Left colon (tissue), 2 donors: ENCODE data around the gene KCNS1. TPM values are rescaled to one million over a fixed set of nuclear protein-coding genes. Genes with fewer than 3 reads are reported as not detected.

Source experiments
- ATAC-seq: fragments of 200-7000 bp; cut with Tn5 transposase; one replicate; pipeline ENCODE4 v1.9.1; 2020; ENCODE audit warnings: mild to moderate bottlenecking, moderate library complexity
- DNase-seq, 2 donors: peaks; one replicate each; pipeline ENCODE4 v3.0.0-alpha.2; 2020
- intact Hi-C, 2 donors: fragments of 100-400 bp; cut with DNase I in 1 of 2; cut with micrococcal nuclease in 1 of 2; formaldehyde crosslinking; loops; one replicate each; pipeline versions ENCODE4 v1.11.2 to v1.14.0; 2022; cut with DNase I, micrococcal nuclease
- total RNA-seq, 2 donors: library from RNA; stranded (reverse); fragmentation: NEBNext Ultra II Directional; extraction: Animal tissue kit (Norgen Biotek cat#: 25700); gene quantifications; one replicate each; pipeline ENCODE4 v1.2.1, GENCODE V29; 2021
- donor health status: DM: no; HTN: no; CAD: no.
- donor health status: DM: yes; HTN: yes; CAD: no.

The KCNS1 gene
- total RNA-seq, 2 donors from 2014 or later, result 0.27 TPM; not detected in 1

DNA sequence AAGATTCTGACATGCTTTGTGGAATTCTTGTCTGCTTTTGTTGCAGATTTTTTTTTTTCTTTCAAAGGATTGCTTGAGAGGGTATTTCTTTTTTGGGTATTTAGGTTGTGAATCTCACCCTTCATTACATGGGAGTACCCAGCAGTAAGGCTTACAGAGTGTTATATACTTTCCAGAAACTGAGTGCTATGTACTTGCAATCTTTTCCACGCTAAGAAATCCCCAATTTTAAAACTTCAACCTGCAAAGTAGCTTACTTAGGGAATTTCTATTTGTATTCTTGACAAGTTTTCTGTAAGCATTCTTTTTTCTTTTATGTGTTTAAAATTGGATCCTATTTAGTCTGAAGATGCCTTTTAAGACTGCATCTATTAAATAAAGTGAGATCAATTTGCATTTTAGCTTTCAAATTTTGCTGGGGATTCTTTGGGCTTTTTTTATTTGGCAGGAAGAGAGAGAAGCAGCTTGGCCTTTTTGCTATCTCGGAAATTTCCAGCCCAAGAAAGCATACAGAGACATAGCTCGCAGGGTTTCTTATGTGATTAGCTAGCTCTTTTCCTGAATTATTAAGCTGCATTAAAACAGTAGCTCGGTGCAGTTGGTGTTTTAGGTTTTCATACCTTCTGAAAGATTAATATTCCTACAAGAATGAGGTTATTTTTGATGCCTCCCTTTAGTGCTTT is 42.6 kb downstream of the KCNS1 start:
- no peak for DNase-seq
- intact Hi-C loops, result no loop called here
- no peak for ATAC-seq

DNA sequence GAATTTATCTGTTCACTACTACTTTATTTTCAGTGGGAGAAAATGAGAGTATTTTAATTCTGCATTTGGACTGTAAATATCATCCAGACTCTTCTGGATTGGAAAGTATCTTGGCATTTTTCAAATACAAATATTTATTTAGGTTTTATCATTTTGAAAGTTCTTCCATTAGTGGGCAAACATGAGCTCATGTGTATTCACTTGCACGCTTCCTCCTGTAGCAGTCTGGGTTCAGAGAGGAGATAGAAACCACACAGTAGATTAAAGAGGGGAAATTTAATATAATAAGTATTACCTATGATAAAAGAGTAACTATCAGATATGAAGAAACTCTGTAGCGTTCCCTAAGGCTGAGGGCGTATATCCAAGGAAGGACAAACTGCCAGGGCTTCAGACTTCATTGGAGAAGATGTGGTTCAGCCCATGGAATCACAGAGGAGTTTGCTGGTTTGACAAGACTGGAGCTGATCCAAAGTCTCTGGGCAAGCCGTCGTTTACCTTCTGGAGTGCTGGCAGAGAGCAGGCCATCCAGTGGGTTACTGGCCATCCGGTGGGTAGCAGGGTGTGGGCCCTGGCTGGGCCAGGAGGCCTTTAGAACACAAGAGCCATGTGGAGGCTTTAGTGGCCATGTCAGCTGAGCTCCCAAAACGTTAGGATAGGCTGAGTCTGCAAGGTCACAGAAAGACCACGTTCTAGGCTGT is 44.3 kb downstream of the KCNS1 start:
- no peak for DNase-seq
- no peak for ATAC-seq
- intact Hi-C loops, result no loop called here

DNA sequence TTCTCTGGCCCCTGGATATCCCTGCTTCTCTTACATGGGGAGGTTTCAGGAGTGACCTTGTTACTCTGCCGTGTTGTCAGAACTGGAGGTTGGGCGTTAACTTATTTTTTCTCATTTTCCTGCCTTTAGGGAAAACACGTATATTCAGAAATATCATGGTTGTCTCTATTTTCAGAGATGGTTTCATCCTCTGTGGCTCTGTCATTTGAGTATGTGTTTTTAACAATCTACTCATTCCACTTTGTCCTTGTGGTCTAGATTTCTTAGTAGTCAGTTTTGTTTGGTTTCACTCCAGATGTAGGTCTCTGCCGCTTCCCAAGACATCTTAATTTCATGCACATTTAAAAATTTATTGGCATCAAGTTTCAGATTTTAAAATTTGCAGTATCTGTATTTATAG is 45.9 kb downstream of the KCNS1 start:
- ATAC-seq (no peak), DNase-seq (no peak)
- intact Hi-C loops, result no loop called here

DNA sequence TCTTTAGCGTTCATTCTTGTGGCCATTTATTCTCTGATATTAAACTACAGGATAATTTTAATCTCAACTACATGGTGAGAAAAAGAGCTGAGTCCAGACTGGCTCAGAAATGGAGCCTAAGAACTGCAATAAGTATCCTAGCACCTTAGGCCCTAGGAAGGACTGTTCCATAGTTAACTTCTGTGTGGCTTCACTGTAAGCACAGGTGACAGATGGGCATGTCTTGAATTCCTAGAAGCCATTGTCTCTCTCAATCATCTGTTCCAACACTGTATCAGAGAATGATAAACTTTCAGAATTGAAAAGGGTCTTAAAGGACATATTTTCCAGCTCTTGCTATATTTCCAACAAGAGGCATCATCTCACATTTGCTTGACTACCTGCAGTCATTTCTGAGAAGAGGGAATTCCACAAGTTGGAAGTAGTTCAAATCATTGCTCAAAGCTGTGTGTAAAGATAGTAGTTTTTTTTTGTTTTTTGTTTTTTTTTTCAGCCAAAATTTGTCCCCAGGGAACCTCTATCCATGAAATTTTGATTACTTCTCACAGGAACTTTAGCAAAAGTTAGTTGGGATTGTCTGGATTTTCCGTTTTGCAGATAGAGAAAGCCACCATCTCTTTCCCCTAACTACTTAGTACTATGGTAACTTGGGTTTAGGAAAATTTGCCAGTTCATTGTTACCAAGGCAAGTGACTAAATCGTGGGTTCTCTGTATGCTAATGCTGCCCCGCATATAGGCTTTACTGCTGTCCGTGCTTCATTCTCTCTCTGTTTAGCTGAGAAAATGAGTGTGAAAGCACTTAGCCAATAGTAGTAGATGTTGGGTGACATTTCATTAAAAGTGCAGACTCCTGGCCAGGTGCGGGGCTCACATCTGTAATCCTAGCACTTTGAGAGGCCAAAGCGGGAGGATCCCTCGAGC is 47.2 kb downstream of the KCNS1 start:
- intact Hi-C loops, result no loop called here
- DNase-seq (no peak), ATAC-seq (no peak)

DNA sequence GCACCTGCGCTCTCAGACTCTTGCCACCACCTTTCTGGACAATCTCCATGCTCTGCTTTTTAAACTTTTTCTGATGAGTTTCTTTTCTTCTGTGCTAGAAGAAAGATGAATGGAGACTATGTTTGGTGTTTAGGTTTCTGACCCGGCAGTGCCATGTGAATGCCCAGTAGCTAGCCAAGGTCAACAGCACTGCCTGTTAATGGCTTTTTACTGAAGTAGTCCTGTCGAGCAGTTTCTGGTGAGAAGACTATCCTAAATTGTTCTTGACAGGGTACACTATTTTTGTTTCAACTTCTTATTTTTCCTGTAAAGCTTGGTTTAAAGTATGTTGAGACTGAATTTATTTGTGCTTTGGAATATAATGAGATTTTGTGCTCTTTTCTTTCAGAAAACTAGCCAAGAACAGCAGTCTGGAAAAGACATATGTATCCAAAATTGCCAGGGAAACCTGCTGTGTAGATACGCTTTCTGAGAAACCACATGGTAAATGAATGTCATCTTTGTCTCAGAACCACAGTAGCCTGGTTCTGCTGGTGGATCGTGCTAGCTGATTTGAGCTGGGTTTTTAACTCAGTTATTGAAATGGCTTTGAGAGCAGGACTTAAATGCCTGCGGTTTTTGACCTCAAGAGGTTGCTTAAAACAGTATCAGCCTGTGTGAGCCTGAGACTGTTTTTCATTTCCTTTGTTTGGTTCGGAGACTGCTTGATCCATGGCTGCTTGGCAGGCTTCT is 48.1 kb downstream of the KCNS1 start:
- intact Hi-C loops, result no loop called here
- peak; percentile 14 for ATAC-seq
- DNase-seq, result no peak

DNA sequence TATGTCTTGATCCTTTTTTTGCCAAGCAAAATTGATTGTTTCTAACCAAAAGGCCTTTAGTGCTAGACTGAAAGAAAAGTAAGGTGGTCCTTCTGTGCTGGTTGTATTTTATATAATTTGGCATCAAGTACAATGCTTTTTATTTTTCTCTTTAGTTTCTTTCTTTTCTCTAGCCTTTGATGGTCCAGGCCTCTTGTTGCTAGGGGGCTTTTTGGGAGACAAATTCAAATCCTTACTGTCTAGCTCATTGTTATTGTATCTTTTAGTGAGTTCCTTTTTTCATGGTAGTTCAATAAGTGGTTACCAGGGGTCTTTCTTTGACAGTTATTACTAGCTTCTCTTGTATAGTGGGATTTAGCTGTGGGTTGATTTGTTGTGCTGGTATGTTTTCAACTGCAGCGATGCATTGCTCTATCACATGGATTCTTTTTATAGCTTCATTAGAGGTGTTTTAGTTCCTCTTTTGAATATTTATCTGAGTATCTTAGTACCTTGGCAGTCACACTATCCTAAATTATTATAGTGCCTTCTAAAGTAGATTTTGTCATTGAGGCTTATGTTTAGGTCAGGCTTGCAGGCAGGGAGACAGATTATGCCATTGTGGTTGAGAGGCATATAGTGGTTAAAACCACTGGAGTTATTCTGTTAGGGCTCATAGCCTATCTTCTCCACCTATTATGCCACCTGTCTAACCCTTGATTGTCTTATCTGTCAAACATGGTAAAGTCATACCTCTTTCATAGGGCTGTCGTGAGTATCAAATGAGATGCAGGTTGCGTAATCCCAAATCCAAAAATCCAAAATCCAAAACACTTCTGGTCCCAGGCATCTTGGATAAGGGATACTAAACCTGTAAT is 49.5 kb downstream of the KCNS1 start:
- intact Hi-C loops, result no loop called here
- ATAC-seq (no peak), DNase-seq (no peak)

DNA sequence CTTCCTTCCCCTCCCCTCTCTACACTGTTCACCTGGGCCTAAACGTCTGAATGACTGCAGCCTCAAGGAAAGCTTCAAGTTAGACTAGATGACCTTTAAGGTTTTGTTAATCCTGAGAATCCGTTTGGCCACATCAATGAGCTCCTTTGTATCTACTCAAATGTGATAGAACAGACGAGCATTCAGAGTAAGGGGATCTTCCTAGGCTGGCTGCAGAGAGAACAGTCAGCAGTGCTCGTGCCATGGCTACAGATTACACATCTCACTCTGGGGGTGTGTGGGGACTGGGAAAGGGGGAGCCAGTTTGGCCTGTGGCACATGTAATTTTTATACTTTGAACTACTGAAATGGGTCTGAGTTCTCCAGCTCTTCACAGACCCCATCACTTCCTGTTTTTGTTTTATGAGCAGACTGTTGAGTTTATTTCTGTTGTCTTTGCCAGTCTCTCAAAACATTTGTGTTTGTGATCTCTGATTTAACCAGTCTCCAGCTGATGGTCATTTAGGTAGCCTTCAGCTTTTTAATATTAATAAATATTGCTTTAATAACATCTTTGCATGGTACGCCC is 50.9 kb downstream of the KCNS1 start:
- DNase-seq (no peak), ATAC-seq (no peak)
- intact Hi-C loops, result loop anchor here (10.0 kb wide), 2 partner anchors 45 to 245 kb away; no protein-coding TSS in a partner anchor

DNA sequence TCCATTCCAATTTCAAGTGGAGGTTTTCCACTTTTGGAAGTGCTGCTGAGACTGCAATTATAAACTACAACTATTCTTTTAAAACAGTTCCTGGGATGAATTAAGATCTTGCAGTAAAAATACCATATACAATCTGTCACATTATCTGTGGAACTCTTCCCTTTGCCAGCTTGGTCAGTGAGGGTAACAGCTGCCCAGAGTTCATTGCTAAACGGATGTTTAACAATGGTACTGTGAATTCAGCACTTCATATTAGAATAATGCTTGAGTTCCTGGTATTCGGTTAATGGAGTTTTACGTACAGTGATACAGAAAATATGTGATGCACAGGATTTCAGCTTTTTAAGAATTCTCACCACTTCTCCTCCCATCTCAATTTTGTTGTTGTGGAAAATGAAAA is 51.5 kb downstream of the KCNS1 start:
- no peak for ATAC-seq
- intact Hi-C loops, result loop anchor here (10.0 kb wide), 2 partner anchors 45 to 245 kb away; no protein-coding TSS in a partner anchor
- no peak for DNase-seq

DNA sequence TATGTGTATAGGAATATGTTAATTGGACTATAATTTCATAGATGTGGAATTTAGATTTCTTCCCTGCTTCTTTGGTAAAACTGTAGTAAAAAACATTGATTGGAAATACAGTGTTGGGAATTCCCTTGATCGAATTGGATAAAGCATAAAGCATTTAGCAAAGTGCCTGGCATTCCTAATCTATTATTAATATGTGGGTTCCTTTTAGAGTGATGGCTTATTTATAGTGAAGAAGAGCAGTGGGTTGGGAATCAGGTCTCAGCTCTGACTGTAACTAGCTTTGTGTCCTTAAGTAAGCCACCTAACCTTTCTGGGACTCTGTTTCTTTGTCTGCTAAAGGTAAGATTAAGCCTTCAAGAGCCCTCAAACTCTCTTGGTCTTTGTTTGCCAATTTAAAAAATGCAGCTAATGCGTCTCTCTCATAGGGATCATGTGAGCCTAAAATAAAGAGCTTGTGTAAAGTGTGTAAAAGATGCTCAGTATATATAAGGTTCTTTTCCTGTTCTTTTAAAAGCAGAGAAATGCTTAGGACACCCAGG is 53.3 kb downstream of the KCNS1 start:
- no peak for ATAC-seq
- intact Hi-C loops, result loop anchor here (10.0 kb wide), 2 partner anchors 47 to 247 kb away; no protein-coding TSS in a partner anchor
- no peak for DNase-seq

DNA sequence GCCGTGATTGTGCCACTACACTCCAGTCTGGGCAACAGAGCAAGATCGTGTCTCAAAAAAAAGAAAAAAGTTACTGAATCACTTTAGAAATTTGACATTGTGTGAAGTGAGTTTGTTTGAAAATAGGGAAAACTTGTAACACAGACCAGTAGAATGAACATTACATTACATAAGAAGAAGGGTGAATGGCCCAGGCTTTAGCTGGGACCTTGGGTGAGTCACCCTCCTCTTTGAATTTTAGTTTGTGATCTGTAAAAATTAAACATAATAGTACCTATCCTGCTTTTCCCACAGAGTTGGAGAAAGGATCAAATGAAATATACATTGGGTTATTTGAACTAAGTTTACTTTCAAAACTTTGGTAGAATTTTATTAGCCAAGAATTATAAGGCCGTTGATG is 56.3 kb downstream of the KCNS1 start:
- DNase-seq (no peak), ATAC-seq (no peak)
- intact Hi-C loops, result loop anchor here (10.0 kb wide), 2 partner anchors 50 to 250 kb away; no protein-coding TSS in a partner anchor

DNA sequence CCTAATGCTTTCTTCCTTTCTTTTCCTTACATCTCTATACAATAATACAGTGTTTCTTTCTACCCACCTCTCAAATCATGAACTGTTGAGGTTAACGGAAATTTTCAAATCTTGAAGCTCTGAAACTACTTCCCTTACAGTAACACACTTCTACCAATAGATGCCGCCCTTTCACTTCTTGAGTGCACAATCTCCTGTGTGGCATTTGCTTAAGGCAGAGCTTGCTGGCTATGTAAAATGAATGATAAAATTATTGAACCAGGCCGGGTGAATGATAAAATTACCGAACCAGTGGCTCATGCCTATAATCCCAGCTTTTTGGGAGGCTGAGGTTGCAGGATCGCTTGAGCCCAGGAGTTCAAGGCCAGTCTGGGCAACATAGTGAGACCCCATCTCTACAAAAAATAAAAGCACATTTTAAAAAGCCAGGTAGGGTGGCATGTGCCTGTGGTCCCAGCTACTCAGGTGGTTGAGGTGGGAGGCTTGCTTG is 56.8 kb downstream of the KCNS1 start:
- DNase-seq (no peak), ATAC-seq (peak; percentile 79)
- intact Hi-C loops, result loop anchor here (10.0 kb wide), 2 partner anchors 51 to 251 kb away; no protein-coding TSS in a partner anchor

DNA sequence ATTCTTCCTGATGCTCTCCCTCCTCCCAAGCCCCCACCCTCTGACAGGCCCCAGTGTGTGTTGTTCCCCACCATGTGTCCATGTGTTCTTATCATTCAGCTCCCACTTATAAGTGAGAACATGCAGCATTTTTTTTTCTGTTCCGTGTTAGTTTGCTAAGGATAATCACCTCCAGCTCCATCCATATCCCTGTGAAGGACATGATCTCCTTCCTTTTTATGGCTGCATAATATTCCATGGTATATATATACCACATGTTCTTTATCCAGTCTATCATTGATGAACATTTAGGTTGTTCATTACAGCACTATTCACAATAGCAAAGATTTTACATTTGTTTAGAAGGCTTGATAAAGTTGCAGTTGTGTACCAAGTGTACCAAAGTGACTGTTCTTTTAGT is 57.9 kb downstream of the KCNS1 start:
- intact Hi-C loops, result loop anchor here (10.0 kb wide), 2 partner anchors 52 to 252 kb away; no protein-coding TSS in a partner anchor
- no peak for DNase-seq
- ATAC-seq, result no peak

Other genes starting within 250 kb of the KCNS1 start
- 100 to 1,000 TPM; 250 to 271 TPM for gene YWHAB, start 215.4 kb downstream of the KCNS1 start, total RNA-seq
- gene PABPC1L, start 191.1 kb downstream of the KCNS1 start, total RNA-seq, result 10 to 100 TPM; 13.2 to 19.8 TPM
- 10 to 100 TPM; 11.8 to 13.0 TPM for gene TOMM34, start 140.7 kb downstream of the KCNS1 start, total RNA-seq
- 10 to 100 TPM; 26.8 to 32.8 TPM for gene STK4, start 134.6 kb downstream of the KCNS1 start, total RNA-seq
- gene WFDC5, start 14.0 kb upstream of the KCNS1 start, total RNA-seq, result not detected
- under 1 TPM in 1 of 2 donors, not detected in 1; 0.92 TPM for gene WFDC12, start 23.3 kb upstream of the KCNS1 start, total RNA-seq
- gene PI3, start 73.8 kb upstream of the KCNS1 start, total RNA-seq, result 100 to 1,000 TPM; 108 to 979 TPM
- under 1 TPM; 0.14 to 0.21 TPM for gene SEMG1, start 105.9 kb upstream of the KCNS1 start, total RNA-seq
- not detected for gene SEMG2, start 120.2 kb upstream of the KCNS1 start, total RNA-seq
- 100 to 1,000 TPM in 1 of 2 donors, 10 to 100 TPM in 1; 47.4 to 204 TPM for gene SLPI, start 153.4 kb upstream of the KCNS1 start, total RNA-seq
- gene RBPJL, start 205.7 kb upstream of the KCNS1 start, total RNA-seq, result not detected
- gene MATN4, start 207.2 kb upstream of the KCNS1 start, total RNA-seq, result not detected
- gene SDC4, start 247.3 kb upstream of the KCNS1 start, total RNA-seq, result 100 to 1,000 TPM in 1 of 2 donors, 10 to 100 TPM in 1; 85.4 to 144 TPM